Epithelial cell of prostate (primary cell): ENCODE measurements around the gene ITGB2.
A peak's percentile ranks its signal among the peaks of the same experiment; 100 is the strongest.
"Not testable (repeated sequence)": the region's sequence is repeated elsewhere in the genome, so short reads cannot be mapped to it uniquely, and the experiment has no call there.

ENCODE experiments used
- DNase-seq: peaks from one replicate; pipeline ENCODE4 v3.0.0-alpha.2; 2011; ENCODE audit warnings: low read depth, low spot score
- H3K27ac ChIP-seq: fragments of 450-650 bp; 2 replicates; pipeline ENCODE4 v1.5.1; 2017; ENCODE audit warnings: mild to moderate bottlenecking

ITGB2 gene

DNA sequence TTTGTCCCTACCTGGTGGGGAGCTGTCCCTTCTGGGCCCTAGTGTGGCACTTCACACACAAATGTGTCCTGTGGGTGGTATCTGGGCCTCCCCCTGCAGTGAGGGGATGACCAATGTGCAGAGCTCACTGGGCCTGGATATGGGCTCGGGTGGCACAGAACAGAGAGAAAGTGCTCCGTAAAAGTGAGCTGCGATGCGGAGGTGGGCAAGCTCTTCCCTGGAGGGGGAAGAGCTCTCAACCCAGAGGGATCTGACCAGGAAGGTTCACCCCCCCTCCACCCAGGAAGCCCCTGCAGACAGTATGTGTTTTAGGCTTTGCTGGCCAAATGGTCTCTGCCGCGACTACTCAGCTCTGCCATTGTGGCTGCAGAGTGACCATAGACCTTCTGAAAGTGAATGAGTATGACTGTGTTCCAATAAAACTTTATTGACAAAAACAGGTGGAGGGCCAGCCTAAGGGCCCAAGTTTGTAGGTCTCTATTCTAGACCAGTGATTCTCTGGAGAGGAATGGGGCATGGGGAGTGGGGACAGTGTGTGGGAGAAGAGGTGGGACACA lies 8.6 kb upstream of the ITGB2 start:
- DNase-seq = no peak
- H3K27ac ChIP-seq = peak overlapping the region; percentile 24

GRCh38 chr21:44928500-44929241 lies 8.0 kb upstream of the ITGB2 start:
- peak overlapping the region; percentile 73 for H3K27ac ChIP-seq
- DNase-seq = not testable (repeated sequence)

DNA sequence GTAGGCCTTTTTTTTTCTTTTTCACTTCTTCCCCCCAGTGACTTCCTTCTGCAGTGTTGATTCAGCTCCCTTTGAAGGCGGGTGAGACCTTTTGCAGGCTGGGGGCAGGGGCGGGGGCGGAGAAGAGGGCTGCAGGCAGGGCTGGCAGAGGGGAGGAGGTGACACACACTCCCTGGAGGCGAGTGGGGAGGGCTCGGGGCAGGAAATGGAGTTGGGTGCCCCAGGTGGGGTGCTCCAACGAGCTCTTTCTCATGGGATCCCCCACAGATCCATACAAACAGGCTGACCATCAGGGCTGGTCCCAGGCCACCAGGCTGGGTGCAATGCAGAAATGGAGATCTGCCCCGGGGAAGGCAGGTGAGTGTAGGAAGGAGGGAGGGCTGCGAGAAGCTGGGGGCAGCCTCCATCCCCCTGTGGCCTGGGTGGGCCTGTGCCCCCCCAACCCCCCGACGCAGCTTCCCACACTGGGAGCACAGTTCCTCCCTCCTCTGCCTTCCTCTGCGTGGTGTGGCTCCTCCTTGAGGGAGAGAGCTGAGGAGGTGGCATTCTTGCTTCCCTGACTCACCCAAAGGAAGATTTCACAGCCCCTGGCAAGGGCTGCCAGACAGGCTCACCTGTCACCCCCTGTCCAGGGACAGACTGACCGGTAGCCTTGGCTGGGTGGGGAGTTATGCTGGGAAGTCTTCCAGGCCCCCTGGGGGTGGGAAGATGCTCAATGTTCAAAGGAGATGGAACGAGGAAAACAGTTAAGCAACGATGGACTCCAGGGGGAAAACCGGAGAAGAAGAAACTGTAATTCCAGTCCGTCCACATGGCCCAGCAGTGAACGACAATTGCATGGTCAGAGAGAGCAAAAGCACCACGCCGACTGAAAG lies 7.1 kb upstream of the ITGB2 start:
- DNase-seq = no peak
- H3K27ac ChIP-seq = peak overlapping the region; percentile 73

DNA sequence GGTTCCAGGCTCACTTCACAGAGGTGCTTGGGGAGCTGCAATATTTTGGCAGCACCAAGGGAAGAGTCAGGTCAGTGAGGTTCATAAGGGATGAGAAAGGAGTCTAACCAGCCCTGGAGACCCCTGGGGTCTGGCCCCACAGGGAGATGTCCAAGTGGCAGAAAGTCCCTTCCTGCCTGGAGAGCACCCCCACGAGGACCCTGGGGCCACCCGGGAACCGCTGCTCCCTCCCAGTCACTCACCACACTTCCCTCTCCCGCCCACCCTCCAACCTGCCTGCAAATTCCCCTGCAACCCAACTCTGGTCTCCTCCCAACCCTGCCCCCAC lies 6.5 kb upstream of the ITGB2 start:
- no peak for DNase-seq
- peak overlapping the region; percentile 73 for H3K27ac ChIP-seq

GRCh38 chr21:44926331-44927101 lies 5.8 kb upstream of the ITGB2 start:
- no peak for DNase-seq
- no peak overlapping the region for H3K27ac ChIP-seq

DNA sequence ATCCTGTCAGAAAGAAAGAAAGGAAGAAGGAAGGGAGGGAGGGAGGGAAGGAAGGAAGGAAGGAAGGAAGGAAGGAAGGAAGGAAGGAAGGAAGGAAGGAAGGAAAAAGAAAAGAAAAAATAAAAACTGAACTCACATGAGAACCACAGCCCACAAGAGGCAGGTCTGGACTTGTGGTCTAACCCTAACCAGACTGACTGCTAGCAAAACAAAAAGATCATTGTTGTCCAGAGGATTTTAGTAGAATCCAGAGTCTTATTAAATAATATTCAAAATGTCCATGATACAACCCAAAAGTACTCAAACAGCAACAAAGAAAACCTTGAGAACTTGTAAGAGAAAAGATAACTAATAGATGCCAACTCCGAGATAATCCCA lies 4.7 kb upstream of the ITGB2 start:
- no peak for DNase-seq
- H3K27ac ChIP-seq = peak overlapping the region; percentile 42

DNA sequence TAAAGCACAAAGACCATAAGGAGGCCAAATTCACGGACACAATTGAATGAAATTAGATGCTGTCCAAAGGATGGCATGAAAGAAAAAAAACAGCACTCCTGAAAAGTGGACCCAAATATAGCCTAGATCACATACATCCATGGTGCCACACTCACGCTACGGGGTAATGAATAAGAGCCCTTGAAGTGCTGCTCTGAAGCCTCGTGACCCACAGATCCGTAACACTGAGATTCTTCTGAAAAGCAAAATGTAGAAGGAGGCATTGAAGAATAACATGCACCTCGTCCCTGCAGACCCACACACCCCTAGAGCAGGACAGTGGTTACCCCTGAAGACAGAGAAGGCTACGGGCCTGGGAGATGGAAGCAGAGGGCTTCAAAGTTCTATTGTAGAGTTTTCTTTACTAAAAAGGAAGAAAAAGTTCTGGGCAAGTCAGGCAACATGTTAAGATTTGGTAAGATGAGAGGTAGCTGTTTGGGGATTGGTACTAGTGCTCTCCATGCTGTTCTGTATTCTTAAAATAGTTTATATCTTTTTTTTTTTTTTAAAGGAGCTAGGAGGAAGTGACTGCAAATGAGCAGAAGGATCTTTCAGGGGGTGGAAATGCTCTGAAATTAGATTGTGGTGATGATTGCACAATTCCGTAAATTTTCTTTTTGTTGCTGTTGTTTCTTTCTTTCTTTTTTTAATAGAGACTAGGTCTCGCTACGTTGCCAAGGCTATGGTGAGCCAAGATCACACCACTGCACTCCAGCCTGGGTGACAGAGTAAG lies 4.1 kb upstream of the ITGB2 start:
- peak overlapping the region; percentile 42 for H3K27ac ChIP-seq
- no peak for DNase-seq

DNA sequence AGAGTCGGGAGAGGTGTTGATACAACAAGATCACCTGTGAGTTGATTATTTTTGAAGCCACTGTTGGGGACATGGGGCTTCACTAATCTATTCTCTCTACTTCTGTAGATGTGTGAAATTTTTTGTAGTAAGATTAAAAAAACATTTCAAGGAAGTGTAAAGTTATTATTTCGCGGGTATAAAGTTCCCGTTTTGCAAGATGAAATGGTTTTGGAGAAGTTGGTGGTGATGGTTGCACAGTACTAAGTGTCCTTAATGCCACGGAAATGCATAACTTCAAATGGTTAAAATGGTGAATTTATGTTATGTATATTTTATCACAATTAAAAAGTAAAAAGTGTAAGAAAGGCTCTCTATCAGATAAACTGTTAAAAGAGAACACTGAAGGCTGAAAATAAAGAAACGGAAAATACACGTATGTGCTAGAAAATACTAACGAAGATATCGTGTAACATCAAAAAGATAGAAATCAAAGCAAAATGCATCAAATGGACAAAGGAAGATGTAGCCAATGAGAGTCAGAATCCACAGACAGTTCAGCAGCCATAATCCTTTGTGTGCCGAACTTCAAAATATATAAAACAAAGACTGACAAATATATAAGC lies 2.9 kb upstream of the ITGB2 start:
- H3K27ac ChIP-seq = no peak overlapping the region
- no peak for DNase-seq

DNA sequence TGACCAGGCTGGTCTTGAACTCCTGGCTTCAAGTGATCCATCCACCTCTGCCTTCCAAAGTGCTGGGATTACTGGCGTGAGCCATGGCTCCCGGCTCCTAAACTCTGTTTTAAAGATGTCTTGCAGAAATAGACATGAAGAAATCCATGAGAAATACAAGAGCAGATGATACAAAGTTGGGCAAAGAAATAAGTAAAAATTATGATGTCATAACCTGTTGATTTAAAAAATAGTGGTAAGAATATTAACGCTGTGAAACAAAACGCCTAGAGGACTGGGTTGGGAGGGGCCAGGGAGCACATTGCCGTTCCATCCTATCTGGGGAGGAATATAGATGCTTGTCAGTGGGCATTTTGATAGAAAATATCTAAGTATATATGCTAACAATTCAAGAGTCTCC lies 1.2 kb upstream of the ITGB2 start:
- no peak overlapping the region for H3K27ac ChIP-seq

DNA sequence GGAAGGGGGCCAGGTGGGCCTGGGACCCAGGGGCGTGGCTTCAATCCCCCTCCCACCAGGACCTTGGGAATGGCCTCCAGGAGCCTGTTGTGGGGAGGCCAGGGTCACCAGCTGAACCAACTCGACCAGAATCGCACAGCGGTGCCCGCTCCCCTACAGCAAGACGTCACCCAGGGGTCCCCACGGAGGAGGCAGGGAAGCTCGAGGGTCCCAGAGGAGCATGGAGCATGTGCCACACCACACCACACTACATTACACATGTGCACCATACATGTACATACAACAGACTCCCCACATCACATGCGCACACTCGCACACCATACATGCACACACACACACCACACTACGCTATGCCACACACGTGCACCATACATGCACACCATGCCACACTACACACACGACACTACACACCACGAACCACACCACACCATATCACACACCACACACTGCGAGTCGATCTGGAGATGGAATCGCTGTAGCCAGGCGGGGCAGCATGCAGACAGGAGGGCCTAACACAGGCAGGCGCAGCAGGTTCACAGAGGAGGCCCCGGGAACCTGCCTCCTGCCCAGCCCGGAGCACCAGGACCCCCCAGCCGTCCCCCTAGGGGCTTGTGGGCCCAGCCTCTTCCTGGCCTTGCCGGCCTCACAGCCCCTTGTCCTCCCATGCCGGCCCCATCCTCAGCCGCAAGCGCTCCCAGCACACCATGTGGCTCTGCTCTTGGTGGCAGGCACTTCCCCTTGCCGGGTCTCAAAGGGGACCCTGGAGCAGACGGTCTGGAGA lies 596 bp downstream of the ITGB2 start:
- no peak for DNase-seq
- no peak overlapping the region for H3K27ac ChIP-seq

More for the DNA sequence above, 1.2 kb upstream of the ITGB2 start:
- no peak for DNase-seq

DNA sequence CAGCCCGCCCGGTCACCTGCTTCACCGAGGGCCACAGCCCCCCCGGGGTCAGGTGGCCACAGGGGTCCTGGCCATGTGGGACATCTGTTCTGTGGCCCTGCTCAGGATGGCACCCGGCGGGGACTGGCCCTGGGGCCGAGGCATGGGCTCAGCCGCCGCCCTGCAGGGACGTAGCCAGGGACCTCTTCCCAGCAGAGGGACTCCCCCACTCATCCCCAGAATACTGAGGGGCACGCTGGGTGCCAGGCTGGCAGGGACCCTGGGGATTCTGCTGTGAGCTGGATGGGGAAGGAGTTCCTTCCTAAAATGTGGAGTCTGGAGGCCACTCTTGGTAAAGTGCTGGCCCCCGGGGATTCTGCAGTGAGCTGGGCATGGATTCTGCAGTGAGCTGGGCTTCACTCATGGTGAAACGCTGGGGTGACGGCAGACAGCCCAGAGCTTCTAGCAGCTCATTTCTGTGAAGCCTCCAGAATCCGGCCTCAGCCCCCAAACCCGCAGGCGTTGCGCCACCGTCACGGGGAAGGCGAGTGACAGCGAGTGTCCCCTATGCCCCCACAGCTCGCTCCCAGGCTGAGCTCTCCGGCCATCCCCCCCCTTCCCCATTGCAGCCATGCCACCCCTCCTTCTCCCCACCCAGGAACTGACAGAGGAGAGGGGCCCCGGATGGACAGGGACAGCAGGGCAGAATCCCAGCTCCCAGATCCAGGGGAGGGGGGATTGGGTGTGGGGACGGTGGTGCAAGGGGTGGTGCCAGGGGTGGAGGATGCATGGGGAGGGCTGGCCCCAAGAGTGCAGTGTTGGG lies 1.4 kb downstream of the ITGB2 start:
- no peak for DNase-seq
- no peak overlapping the region for H3K27ac ChIP-seq

DNA sequence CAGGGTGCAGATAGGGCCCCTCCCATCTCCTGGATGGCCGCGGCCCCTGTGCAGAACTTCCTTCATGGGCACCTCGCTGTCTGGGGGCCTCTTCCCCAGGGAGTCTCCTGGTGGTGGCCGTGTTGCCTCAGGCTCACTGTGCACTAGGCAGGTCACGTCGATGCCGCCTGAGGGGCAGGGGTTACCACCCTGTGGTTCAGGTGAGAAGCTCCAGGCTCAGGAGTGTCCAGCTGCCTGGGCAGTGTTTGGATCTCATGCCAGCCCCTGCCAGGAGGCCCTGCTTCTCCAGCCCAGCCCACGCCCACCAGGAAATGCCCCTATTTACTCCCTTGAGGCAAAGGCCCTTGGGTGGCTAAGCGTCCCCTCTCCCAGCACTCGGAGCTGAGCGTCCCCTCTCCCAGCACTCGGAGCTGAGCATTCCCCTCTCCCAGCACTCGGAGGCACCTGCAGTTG lies 2.1 kb downstream of the ITGB2 start:
- no peak for DNase-seq
- no peak overlapping the region for H3K27ac ChIP-seq

DNA sequence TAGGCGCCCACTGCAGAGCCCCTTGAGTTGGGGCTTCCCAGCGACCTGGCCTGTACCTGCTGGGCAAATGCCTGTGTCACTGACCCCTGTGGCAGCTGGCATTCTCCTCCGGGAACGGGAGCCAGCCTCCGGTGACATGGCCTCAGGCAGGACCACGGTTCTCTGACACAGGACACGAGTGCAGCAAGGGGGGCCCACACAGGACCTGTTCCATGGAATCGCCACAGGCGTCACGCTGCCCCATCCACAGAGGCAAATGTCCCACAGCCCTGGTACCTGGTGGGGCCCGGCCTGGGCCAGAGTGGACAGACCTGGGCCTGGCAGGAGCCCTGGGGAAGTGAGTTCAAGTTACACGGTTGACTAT lies 2.6 kb downstream of the ITGB2 start:
- no peak overlapping the region for H3K27ac ChIP-seq
- no peak for DNase-seq

- DNase-seq = no peak
- no peak overlapping the region for H3K27ac ChIP-seq
Observed at GRCh38 chr21:44917446-44918106, 3.1 kb downstream of the ITGB2 start.

DNA sequence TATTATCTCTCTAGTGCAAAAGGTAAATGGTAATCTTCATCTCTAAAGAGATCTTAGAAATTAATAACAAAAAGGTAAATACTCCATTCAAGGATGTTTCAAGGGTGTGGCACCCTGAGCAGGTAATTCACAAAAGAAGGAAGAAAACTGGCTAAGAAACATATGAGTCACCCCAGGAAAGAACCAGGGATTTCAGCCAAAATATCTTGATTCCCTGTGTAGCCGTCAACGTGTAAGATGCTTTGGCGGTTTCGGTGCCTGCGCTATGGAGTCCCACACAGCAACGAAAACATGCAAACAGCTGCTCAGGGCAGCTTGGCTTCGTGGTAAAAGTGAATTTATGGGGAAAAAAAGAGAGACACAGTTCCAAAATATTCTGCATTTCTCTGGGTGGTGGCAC lies 3.7 kb downstream of the ITGB2 start:
- DNase-seq = no peak
- H3K27ac ChIP-seq = peak overlapping the region; percentile 43

DNA sequence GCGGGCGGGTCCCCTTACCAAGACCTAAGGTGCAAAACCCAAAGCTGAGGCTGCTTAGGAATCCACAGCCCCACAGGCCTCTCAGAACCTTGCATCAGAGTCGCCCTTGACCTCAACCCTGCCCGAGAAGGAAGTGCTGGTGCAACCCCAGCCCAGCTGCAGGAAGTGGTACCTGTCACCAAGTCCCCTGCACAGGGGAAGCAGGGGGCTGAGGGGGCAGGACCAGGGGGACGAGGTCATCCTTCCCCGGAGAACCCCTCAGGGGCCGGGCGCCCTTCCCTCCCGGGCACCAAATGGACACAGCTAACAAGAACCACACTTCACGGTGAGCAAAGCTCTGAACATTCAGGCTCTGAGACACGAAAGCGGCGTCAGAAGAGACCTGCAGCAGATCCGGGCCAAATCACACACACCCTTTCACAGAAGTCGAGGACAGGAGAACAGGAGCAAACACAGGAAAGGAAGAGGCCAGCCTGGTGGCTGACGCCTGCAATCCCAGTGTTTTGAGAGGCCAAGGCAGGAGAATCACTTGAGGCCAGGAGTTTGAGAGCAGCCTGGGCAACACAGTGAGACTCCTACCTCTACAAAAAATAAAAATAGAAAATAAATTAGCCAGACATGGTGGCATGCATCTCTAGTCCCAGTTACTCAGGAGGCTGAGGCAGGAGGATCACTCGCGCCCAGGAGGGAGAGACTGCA lies 6.4 kb downstream of the ITGB2 start:
- no peak overlapping the region for H3K27ac ChIP-seq
- no peak for DNase-seq
